MM.1S (cell line): Measurements from ENCODE around the gene HYAL3.

ENCODE experiments used
- DNase-seq: peaks from one replicate; pipeline ENCODE4 v3.0.0-alpha.2; 2015
- H2AFZ ChIP-seq: fragments of 300-600 bp; sonication (generic); 2 replicates; pipeline ENCODE4 v1.6.0; 2016; ENCODE audit warnings: antibody characterized with exemption, low read length
- H3F3A ChIP-seq: fragments of 300-600 bp; sonication (generic); 2 replicates; pipeline ENCODE4 v1.6.1; 2016; ENCODE audit warnings: mild to moderate bottlenecking, antibody characterized with exemption, low read length, moderate library complexity, mixed read lengths; ENCODE audit not compliant: insufficient read depth
- H3K27ac ChIP-seq: fragments of 300-600 bp; sonication (generic); 2 replicates; pipeline ENCODE4 v1.5.1; 2016; ENCODE audit warnings: mild to moderate bottlenecking, low read length
- H3K27me3 ChIP-seq: fragments of 300-600 bp; sonication (generic); replicated peaks from 2 replicates; pipeline ENCODE4 v1.6.0; 2016; ENCODE audit warnings: low read length; ENCODE audit not compliant: insufficient read depth
- H3K36me3 ChIP-seq: fragments of 300-600 bp; sonication (generic); replicated peaks from 2 replicates; pipeline ENCODE4 v1.6.1; 2016; ENCODE audit warnings: mild to moderate bottlenecking, low read length, mixed read lengths; ENCODE audit not compliant: insufficient read depth
- H3K4me1 ChIP-seq: fragments of 300-600 bp; sonication (generic); 2 replicates; pipeline ENCODE4 v1.6.1; 2016; ENCODE audit warnings: low read length, mixed read lengths
- H3K4me2 ChIP-seq: fragments of 300-600 bp; sonication (generic); 2 replicates; pipeline ENCODE4 v1.6.0; 2016; ENCODE audit warnings: low read depth, low read length
- H3K4me3 ChIP-seq: fragments of 300-600 bp; sonication (generic); 2 replicates; pipeline ENCODE4 v1.5.1; 2016; ENCODE audit warnings: low read length, mixed read lengths
- H3K79me2 ChIP-seq: fragments of 300-600 bp; sonication (generic); 2 replicates; pipeline ENCODE4 v1.6.1; 2016; ENCODE audit warnings: mixed run types, low read length, mixed read lengths
- H3K9ac ChIP-seq: fragments of 300-600 bp; sonication (generic); 2 replicates; pipeline ENCODE4 v1.6.1; 2016; ENCODE audit warnings: low read length, mixed read lengths
- H3K9me2 ChIP-seq: fragments of 300-600 bp; sonication (generic); replicated peaks from 2 replicates; pipeline ENCODE4 v1.6.1; 2016; ENCODE audit warnings: mild to moderate bottlenecking, low read length, mixed read lengths; ENCODE audit not compliant: insufficient read depth
- H3K9me3 ChIP-seq: fragments of 300-600 bp; sonication (generic); replicated peaks from 2 replicates; pipeline ENCODE4 v1.6.1; 2016; ENCODE audit warnings: mild to moderate bottlenecking, low read length, mixed read lengths; ENCODE audit not compliant: insufficient read depth
- H4K20me1 ChIP-seq: fragments of 300-600 bp; sonication (generic); 2 replicates; pipeline ENCODE4 v1.6.1; 2016; ENCODE audit warnings: mild to moderate bottlenecking, low read length, moderate library complexity, mixed read lengths; ENCODE audit not compliant: insufficient read depth
- EZH2 ChIP-seq: fragments of 300-600 bp; sonication (generic); optimal IDR thresholded peaks from 2 replicates; pipeline ENCODE3; 2017; ENCODE audit warnings: low read depth, mild to moderate bottlenecking, antibody characterized with exemption, low read length, mixed read lengths
- EZH2phosphoT487 ChIP-seq: fragments of 300-600 bp; sonication (generic); IDR thresholded peaks from 2 replicates; pipeline ENCODE4 v1.6.1; 2018; ENCODE audit warnings: antibody characterized with exemption, low read length
- TF ChIP-seq, protein P1 (sequence below): fragments of 300-600 bp; sonication (generic); IDR thresholded peaks from 2 replicates; pipeline ENCODE4 v1.5.1; 2016; ENCODE audit warnings: antibody characterized with exemption, low read length, mixed read lengths

Gene HYAL3

DNA sequence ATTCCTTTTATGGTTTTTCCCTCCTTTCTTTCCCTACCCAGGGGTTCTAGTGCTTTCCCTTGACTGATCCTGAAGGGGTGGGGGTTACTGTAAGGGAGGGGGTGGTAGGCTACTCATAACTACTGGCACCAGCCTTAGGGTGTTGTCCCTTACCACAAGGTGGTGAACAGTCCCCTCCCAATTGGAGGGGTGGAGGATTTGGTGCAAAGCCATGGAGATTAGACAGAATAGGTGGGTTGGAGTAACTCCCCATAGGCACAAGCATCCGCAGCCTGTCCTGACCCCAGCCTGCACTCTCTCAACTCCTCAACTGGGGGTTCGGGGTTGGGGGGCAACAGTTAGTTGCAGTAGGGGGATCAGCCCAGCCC lies 25.9 kb upstream of the HYAL3 start:
- H4K20me1 ChIP-seq = no peaks in the 10 kb centered on the region
- H2AFZ ChIP-seq = no peak overlapping the region
- no peaks in the 10 kb centered on the region for H3K27me3 ChIP-seq
- H3K79me2 ChIP-seq = peaks cover 30% of the 10 kb centered on the region
- TF ChIP-seq EZH2phosphoT487 (no peak), EZH2 (no peak)
- TF ChIP-seq, protein P1, sequence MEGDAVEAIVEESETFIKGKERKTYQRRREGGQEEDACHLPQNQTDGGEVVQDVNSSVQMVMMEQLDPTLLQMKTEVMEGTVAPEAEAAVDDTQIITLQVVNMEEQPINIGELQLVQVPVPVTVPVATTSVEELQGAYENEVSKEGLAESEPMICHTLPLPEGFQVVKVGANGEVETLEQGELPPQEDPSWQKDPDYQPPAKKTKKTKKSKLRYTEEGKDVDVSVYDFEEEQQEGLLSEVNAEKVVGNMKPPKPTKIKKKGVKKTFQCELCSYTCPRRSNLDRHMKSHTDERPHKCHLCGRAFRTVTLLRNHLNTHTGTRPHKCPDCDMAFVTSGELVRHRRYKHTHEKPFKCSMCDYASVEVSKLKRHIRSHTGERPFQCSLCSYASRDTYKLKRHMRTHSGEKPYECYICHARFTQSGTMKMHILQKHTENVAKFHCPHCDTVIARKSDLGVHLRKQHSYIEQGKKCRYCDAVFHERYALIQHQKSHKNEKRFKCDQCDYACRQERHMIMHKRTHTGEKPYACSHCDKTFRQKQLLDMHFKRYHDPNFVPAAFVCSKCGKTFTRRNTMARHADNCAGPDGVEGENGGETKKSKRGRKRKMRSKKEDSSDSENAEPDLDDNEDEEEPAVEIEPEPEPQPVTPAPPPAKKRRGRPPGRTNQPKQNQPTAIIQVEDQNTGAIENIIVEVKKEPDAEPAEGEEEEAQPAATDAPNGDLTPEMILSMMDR = no peak
- H3K9me3 ChIP-seq = no peaks in the 10 kb centered on the region
- H3K4me3 ChIP-seq = no peak overlapping the region
- 0 out of 2 replicates have a peak, but pooled peaks cover 7% of the 10 kb centered on the region for H3K4me1 ChIP-seq
- peaks cover 12% of the 10 kb centered on the region; the same call in 1 of the 2 replicates for H3F3A ChIP-seq
- H3K27ac ChIP-seq = no peak overlapping the region
- DNase-seq = no peak
- H3K36me3 ChIP-seq = no peaks in the 10 kb centered on the region
- H3K9me2 ChIP-seq = no peaks in the 10 kb centered on the region
- no peak overlapping the region for H3K9ac ChIP-seq
- H3K4me2 ChIP-seq = no peak overlapping the region

DNA sequence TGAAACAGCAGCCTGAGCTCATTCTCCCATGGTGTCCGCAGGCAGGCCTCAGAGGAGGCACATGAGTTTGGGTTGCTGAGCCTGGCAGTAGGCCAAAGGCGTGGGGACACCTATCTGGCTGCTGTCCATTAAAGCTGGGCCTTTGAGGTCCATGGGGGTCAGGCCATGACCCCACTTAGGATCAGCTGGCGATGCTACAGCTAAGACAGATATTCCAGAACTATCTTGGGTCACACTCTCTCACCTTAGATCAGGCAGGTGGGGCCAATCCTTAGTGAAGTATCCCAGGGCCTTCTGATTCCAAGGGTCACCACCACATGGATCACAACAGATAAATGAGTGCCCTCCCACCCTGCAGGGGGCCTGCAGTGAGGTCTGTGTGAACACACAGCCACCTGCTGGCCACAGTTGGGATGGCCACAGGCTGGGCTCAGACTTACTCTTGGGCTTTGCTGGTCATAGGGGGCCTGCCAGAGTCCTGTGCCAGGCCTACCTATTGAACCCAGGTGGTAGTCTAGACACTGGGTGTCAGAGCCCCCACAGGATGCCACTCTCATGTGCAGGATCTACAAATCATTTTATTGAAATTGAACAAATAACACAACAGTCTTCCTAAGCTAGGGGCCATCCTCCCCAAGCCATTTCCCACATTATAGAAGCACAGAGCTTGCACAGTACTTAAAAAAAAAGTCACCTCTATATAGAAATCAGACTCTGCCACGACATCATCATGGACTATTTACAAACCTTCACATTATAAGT lies 25.3 kb upstream of the HYAL3 start:
- H3K4me2 ChIP-seq = no peak overlapping the region
- no peak overlapping the region for H3K27ac ChIP-seq
- H3K79me2 ChIP-seq = peaks cover 36% of the 10 kb centered on the region
- TF ChIP-seq, protein P1 = peak; percentile 82
- TF ChIP-seq EZH2 = no peak
- H3K36me3 ChIP-seq = no peaks in the 10 kb centered on the region
- no peak overlapping the region for H2AFZ ChIP-seq
- DNase-seq = peak; percentile 47
- no peaks in the 10 kb centered on the region for H3K9me2 ChIP-seq
- no peaks in the 10 kb centered on the region for H3K27me3 ChIP-seq
- no peaks in the 10 kb centered on the region for H4K20me1 ChIP-seq
- no peak overlapping the region for H3K9ac ChIP-seq
- H3K4me1 ChIP-seq = 0 out of 2 replicates have a peak, but pooled peaks cover 7% of the 10 kb centered on the region
- no peak overlapping the region for H3K4me3 ChIP-seq
- H3F3A ChIP-seq = peaks cover 9% of the 10 kb centered on the region; the same call in 1 of the 2 replicates
- no peaks in the 10 kb centered on the region for H3K9me3 ChIP-seq

DNA sequence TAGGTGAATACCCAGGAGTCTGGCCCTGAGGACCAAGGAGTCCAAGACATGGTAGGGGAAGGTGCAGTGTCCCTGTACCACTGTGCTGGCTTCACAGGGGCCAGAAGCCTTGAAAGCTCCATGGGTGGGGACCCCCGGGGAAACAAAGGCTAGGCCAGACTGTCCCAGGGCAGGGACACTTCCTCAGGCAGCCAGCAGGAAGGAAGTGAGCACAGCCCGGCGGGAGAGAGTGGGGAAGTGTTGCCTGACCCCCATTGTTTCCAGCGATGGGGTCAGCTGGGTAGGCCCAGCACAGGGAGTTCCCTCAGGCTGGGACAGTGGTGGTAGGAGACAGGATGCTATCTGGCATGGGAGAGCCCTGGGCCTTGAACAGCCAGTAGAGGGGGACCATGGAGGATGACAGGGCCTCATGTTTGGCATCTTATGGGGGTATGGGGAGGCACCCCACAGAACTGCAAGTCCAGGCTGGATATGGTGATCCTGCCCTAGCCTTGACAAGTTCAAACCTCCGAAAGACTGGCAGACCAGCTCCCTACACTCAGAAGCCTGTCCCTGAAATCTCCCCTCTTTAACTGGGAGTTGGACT lies 24.5 kb upstream of the HYAL3 start:
- H3K9me3 ChIP-seq = no peaks in the 10 kb centered on the region

More for the DNA sequence above, 24.5 kb upstream of the HYAL3 start:
- no peak overlapping the region for H3K4me2 ChIP-seq
- no peak for DNase-seq
- H3K9me2 ChIP-seq = no peaks in the 10 kb centered on the region
- H3K79me2 ChIP-seq = peaks cover 37% of the 10 kb centered on the region
- H3K4me1 ChIP-seq = 0 out of 2 replicates have a peak, but pooled peaks cover 7% of the 10 kb centered on the region
- H3K27me3 ChIP-seq = no peaks in the 10 kb centered on the region
- no peak overlapping the region for H3K9ac ChIP-seq
- H3K4me3 ChIP-seq = no peak overlapping the region
- TF ChIP-seq, protein P1 = no peak
- TF ChIP-seq EZH2phosphoT487 = no peak
- TF ChIP-seq EZH2 = no peak
- no peaks in the 10 kb centered on the region for H4K20me1 ChIP-seq
- no peaks in the 10 kb centered on the region for H3K36me3 ChIP-seq
- H3F3A ChIP-seq = peaks cover 5% of the 10 kb centered on the region; the same call in 1 of the 2 replicates
- H2AFZ ChIP-seq = no peak overlapping the region
- no peak overlapping the region for H3K27ac ChIP-seq
